Effector memory CD4-positive, alpha-beta T cell (primary cell): ENCODE measurements around the gene NRP2.

Source experiments
- DNase-seq, 3 donors: peaks; one replicate each; pipeline ENCODE4 v3.0.0-alpha.2; 2020
- H3K27ac ChIP-seq: 2 replicates; pipeline ENCODE4 v1.7.0; 2013; ENCODE audit warnings: mild to moderate bottlenecking, low read length, moderate library complexity; ENCODE audit not compliant: insufficient read depth, poor library complexity, severe bottlenecking
- H3K27me3 ChIP-seq: replicated peaks from 2 replicates; pipeline ENCODE4 v1.7.0; 2013; ENCODE audit warnings: mild to moderate bottlenecking, low read length; ENCODE audit not compliant: insufficient read depth, control insufficient read depth, poor library complexity, severe bottlenecking
- H3K36me3 ChIP-seq: 2 replicates; pipeline ENCODE4 v1.7.0; 2013; ENCODE audit warnings: mild to moderate bottlenecking, low read length, moderate library complexity; ENCODE audit not compliant: control insufficient read depth, insufficient read depth
- H3K4me1 ChIP-seq: 2 replicates; pipeline ENCODE4 v1.7.0; 2013; ENCODE audit warnings: low read length, mild to moderate bottlenecking; ENCODE audit not compliant: control insufficient read depth, insufficient read depth, poor library complexity, severe bottlenecking
- H3K4me3 ChIP-seq: 2 replicates; pipeline ENCODE4 v1.7.0; 2013; ENCODE audit warnings: low read length, low read depth, mild to moderate bottlenecking; ENCODE audit not compliant: insufficient read depth, poor library complexity, severe bottlenecking
- H3K9me3 ChIP-seq: 2 replicates; pipeline ENCODE4 v1.7.0; 2013; ENCODE audit warnings: mild to moderate bottlenecking, low read length, moderate library complexity; ENCODE audit not compliant: control insufficient read depth

NRP2 gene

GRCh38 chr2:205658572-205658971 lies 23.7 kb upstream of the NRP2 start:
- Histone ChIP-seq H3K27ac (no peak overlapping the region), H3K36me3 (no peaks in the 10 kb centered on the region), H3K27me3 (no peaks in the 10 kb centered on the region), H3K4me3 (no peak overlapping the region), H3K9me3 (no peaks in the 10 kb centered on the region), H3K4me1 (peaks cover 5% of the 10 kb centered on the region)
- DNase-seq: no peak

DNA sequence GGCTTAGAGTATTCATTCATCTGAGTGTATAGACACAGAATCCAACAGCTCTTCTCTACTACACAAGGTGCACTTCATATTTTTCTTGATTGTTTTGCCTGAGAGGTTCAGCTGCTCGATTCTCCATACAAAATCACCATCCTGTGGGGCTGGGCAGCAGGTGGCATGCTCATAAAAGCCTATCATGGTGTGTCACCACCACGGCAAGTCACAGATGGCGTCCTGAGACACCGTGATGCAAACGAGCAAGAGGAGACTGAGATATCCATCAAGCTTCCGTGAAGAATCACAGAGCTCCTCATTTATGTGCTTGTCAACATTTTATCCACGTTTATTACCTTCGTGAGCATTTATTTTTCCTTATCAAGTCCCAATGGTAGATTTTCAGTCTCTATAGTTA lies 22.4 kb upstream of the NRP2 start:
- no peaks in the 10 kb centered on the region for H3K36me3 ChIP-seq
- H3K27ac ChIP-seq: no peak overlapping the region
- no peaks in the 10 kb centered on the region for H3K9me3 ChIP-seq
- DNase-seq: no peak
- peaks cover 5% of the 10 kb centered on the region for H3K4me1 ChIP-seq
- H3K4me3 ChIP-seq: no peak overlapping the region
- no peaks in the 10 kb centered on the region for H3K27me3 ChIP-seq

DNA sequence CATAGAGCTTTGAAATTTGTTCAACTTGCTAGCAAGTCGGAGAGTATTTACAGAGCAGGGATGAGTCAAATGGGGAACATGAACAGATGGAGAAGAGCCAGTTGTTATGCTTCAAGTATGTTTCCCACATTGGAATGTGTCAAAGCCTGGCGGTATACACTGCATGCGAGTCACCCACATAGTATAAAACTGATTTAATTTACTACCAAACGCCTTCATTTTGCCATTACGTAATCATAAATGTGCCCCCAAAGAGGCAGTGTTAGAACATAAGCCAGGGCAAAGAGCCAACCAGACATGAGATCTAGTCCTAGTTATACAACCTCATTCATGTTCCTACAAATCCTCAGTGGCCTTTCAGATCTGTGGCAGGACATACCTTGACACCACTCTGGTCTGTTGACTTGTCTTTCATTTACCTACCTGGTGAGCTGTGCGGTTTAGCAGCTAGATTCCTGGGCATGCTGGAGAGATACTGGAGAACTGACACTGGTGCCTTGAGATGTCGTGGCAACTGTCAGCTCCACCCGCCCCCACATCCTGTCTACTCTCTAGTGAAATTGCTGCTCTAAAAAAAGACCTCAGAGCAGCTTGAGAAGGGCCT lies 21.7 kb upstream of the NRP2 start:
- H3K36me3 ChIP-seq: no peaks in the 10 kb centered on the region
- no peak for DNase-seq
- peaks cover 5% of the 10 kb centered on the region for H3K4me1 ChIP-seq

GRCh38 chr2:205661281-205661680 lies 21.0 kb upstream of the NRP2 start:
- Histone ChIP-seq H3K27ac (no peak overlapping the region), H3K4me1 (peaks cover 5% of the 10 kb centered on the region), H3K4me3 (no peak overlapping the region), H3K27me3 (no peaks in the 10 kb centered on the region), H3K9me3 (no peaks in the 10 kb centered on the region), H3K36me3 (no peaks in the 10 kb centered on the region)
- no peak for DNase-seq

More for the DNA sequence above, 21.7 kb upstream of the NRP2 start:
- Histone ChIP-seq H3K27ac (no peak overlapping the region), H3K27me3 (no peaks in the 10 kb centered on the region), H3K9me3 (no peaks in the 10 kb centered on the region), H3K4me3 (no peak overlapping the region)

- no peaks in the 10 kb centered on the region for H3K27me3 ChIP-seq
- no peak overlapping the region for H3K27ac ChIP-seq
- no peak for DNase-seq
- H3K36me3 ChIP-seq: no peaks in the 10 kb centered on the region
- no peak overlapping the region for H3K4me3 ChIP-seq
- H3K4me1 ChIP-seq: peaks cover 5% of the 10 kb centered on the region
- no peaks in the 10 kb centered on the region for H3K9me3 ChIP-seq
Observed at GRCh38 chr2:205662206-205662965, 19.9 kb upstream of the NRP2 start.

DNA sequence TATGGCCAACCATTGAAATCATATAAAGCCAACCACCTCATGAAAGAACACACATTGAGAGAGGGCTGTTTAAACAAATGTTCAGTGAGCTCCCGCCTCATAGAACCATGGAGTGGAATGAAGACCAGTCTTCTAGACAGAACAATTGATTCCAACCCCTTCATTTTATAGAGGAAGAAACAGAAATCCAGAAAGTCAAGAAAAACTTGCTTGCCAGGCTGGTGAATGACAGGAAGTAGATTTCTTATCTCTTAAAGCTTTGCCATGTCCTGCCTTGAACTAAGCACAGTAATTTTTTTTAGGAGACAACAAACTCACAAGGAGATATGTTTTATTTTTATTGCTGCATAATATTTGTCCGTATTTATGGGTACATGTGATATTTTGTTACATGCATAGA lies 16.5 kb upstream of the NRP2 start:
- DNase-seq: no peak
- H3K36me3 ChIP-seq: no peaks in the 10 kb centered on the region
- no peak overlapping the region for H3K4me3 ChIP-seq

GRCh38 chr2:205670292-205670691 lies 12.0 kb upstream of the NRP2 start:
- Histone ChIP-seq H3K36me3 (no peaks in the 10 kb centered on the region), H3K4me1 (no peaks in the 10 kb centered on the region), H3K4me3 (no peak overlapping the region), H3K27ac (no peak overlapping the region), H3K27me3 (no peaks in the 10 kb centered on the region), H3K9me3 (no peaks in the 10 kb centered on the region)
- DNase-seq: no peak

More for the DNA sequence above, 16.5 kb upstream of the NRP2 start:
- no peaks in the 10 kb centered on the region for H3K27me3 ChIP-seq
- H3K9me3 ChIP-seq: no peaks in the 10 kb centered on the region
- no peak overlapping the region for H3K27ac ChIP-seq
- peaks cover 3% of the 10 kb centered on the region for H3K4me1 ChIP-seq

DNA sequence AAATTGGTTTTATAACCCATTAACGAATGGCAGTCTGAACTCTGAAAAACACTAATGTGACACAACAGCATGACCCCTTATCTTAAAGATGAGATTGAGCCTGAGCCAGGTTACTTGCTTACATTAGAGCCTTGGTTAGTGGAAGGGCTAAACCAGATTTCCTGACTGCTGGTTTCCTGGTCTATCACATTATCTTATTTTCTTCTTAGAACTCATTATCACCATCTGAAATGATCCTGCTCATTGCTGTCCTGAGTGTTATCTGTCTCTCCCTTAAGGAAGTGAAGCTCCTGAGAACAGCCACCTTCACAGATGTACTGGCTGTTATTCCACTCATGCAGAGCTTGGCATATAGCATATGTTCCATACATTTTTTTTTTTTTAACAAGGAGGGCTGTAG lies 9.0 kb upstream of the NRP2 start:
- H3K36me3 ChIP-seq: no peaks in the 10 kb centered on the region
- no peak overlapping the region for H3K27ac ChIP-seq
- no peak for DNase-seq
- no peaks in the 10 kb centered on the region for H3K27me3 ChIP-seq
- H3K4me3 ChIP-seq: no peak overlapping the region
- H3K4me1 ChIP-seq: no peaks in the 10 kb centered on the region
- no peaks in the 10 kb centered on the region for H3K9me3 ChIP-seq

DNA sequence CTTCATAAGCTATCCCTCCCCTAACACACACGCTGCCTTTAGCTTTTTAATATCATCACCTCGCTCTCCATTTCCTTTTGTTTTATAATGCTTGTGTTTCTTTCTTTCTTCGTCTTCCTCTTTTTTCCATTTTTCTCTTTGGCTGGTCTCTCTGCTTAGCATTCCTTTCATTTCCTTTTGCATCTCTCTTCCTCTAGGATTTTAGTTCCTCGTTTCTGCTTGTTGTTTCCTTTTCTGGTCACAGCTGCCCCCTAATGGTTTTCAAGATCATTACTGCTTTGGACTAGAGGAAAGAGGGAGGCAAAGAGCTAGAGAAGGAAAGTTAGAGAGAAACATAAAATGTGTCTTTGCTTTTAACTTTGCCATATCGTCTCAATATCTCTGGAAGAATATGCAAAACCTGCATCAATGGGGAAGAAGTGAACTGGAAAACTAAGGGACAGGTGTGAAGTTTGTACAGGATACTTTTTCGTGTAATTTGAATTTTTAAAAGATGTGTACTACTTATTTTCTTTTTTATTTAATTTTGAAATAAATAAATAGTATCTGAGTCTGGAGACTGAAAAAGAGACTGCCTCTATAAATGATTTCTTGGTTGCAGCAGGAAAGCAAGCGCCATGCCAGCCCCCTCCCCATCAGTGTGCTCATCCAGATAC lies 6.3 kb upstream of the NRP2 start:
- H3K9me3 ChIP-seq: no peaks in the 10 kb centered on the region
- no peaks in the 10 kb centered on the region for H3K27me3 ChIP-seq
- no peak overlapping the region for H3K27ac ChIP-seq
- no peak for DNase-seq
- no peak overlapping the region for H3K4me3 ChIP-seq
- H3K4me1 ChIP-seq: no peaks in the 10 kb centered on the region
- no peaks in the 10 kb centered on the region for H3K36me3 ChIP-seq

DNA sequence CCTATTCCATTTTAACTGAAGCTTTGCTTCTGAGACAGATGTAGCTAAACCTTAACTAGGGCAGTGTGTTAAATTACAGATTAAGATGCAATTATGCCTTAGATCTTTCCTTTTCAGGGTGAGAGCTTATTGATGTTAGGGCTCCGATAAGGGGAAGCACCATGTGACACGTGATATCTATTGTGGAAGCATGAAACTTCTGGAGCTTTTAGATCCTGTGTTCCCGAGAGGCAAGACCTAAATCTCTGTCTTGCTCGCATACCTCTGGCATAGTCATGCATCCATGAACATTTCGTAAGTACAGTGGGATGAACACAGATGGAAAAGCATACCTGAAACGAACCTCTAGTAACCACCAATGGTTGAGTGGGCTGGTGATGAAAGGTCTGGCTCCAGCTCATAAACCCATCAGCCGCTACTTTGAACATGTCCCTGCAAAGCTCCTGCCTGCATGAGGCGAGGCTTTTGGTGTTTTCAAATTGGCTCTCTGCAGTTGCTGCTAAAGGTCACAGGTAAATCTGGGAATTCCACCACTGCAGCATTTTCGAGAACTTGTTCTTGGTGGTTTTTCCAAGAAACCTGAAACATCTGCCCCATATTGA lies 3.7 kb upstream of the NRP2 start:
- H3K4me1 ChIP-seq: peaks cover 7% of the 10 kb centered on the region
- no peak for DNase-seq
- no peaks in the 10 kb centered on the region for H3K36me3 ChIP-seq
- no peak overlapping the region for H3K27ac ChIP-seq
- H3K27me3 ChIP-seq: peaks cover 22% of the 10 kb centered on the region
- H3K9me3 ChIP-seq: no peaks in the 10 kb centered on the region
- no peak overlapping the region for H3K4me3 ChIP-seq
